ENCODE data around the gene P2RX7.

DNA sequence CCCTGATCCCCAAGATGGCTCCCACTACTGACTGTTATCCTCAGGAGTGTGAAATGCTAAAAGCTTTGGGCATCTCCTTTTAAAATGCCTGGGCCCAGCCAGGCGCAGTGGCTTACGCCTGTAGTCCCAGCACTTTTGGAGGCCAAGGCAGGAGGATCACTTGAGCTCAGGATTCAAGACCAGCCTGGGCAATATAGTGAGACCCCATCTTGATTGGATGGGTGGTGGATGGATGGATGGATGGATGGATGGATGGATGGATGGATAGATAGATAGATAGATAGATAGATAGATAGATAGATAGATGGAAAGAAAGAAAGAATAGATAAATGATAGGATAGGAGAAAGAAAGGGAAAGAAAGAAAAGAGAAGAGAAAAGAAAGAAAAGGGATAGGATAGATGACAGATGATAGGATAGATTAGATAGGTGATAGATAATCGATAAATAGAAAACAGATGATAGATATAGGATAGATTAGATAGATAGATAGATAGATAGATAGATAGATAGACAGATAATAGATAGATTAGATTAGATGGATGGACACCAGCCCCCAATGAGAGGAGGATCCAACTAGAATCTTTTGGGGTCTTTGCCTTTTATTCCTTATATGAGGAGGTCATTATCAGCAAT, 86.8 kb downstream of the P2RX7 start:
- no peak for TF ChIP-seq CREB1 (CRISPR knock-in tag; IDR thresholded peaks at IDR 0.05)
- TF ChIP-seq, protein P1, sequence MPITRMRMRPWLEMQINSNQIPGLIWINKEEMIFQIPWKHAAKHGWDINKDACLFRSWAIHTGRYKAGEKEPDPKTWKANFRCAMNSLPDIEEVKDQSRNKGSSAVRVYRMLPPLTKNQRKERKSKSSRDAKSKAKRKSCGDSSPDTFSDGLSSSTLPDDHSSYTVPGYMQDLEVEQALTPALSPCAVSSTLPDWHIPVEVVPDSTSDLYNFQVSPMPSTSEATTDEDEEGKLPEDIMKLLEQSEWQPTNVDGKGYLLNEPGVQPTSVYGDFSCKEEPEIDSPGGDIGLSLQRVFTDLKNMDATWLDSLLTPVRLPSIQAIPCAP (CRISPR knock-in tag; IDR thresholded peaks at IDR 0.05), result no peak
- no peak for TF ChIP-seq CTCF (IDR thresholded peaks at IDR 0.05)
- no peak for TF ChIP-seq E2F4 (CRISPR knock-in tag; IDR thresholded peaks at IDR 0.05; ENCODE audit: borderline replicate concordance, low read depth)
- no peak for TF ChIP-seq ZNF263 (CRISPR knock-in tag; IDR thresholded peaks at IDR 0.05; ENCODE audit: low read depth)
